Neutrophil (primary cell): ENCODE results near the gene TANC2.
A peak's percentile ranks its signal among the peaks of the same experiment; 100 is the strongest.

Source experiments
- H3K27ac ChIP-seq: fragments of 200-600 bp; sonication (generic); 2 replicates; pipeline ENCODE4 v1.5.1; 2016; ENCODE audit warnings: mild to moderate bottlenecking, moderate library complexity
- H3K27me3 ChIP-seq: fragments of 200-600 bp; sonication (generic); 2 replicates; pipeline ENCODE4 v1.6.0; 2016; ENCODE audit warnings: mild to moderate bottlenecking
- H3K36me3 ChIP-seq: fragments of 200-600 bp; sonication (generic); 2 replicates; pipeline ENCODE4 v1.5.1; 2017
- H3K4me1 ChIP-seq, 2 experiments: fragments of 200-600 bp in 1 of 2; sonication (generic) in 1 of 2; 1 replicate in 1 of 2; 2 replicates in 1 of 2; pipeline versions ENCODE4 v1.5.1 to v1.6.1; 2013 to 2016; ENCODE audit warnings: low read depth in 1 of 2, low read length in 1 of 2, mild to moderate bottlenecking in 1 of 2, moderate library complexity in 1 of 2; ENCODE audit not compliant: control insufficient read depth in 1 of 2, insufficient read depth in 1 of 2
- H3K4me3 ChIP-seq, 2 experiments: fragments of 200-600 bp in 1 of 2; sonication (generic) in 1 of 2; 1 replicate in 1 of 2; 2 replicates in 1 of 2; pipeline ENCODE4 v1.5.1; 2013 to 2016; ENCODE audit warnings: low read depth in 1 of 2, low read length in 1 of 2, mild to moderate bottlenecking in 1 of 2, moderate library complexity in 1 of 2
- H3K9me3 ChIP-seq: fragments of 200-600 bp; sonication (generic); 2 replicates; pipeline ENCODE4 v1.5.1; 2016
- TF ChIP-seq, protein P1 (sequence below): fragments of 200-600 bp; sonication (generic); IDR thresholded peaks from 2 replicates; pipeline ENCODE4 v1.5.1; 2016; ENCODE audit warnings: antibody characterized with exemption

Gene TANC2

DNA sequence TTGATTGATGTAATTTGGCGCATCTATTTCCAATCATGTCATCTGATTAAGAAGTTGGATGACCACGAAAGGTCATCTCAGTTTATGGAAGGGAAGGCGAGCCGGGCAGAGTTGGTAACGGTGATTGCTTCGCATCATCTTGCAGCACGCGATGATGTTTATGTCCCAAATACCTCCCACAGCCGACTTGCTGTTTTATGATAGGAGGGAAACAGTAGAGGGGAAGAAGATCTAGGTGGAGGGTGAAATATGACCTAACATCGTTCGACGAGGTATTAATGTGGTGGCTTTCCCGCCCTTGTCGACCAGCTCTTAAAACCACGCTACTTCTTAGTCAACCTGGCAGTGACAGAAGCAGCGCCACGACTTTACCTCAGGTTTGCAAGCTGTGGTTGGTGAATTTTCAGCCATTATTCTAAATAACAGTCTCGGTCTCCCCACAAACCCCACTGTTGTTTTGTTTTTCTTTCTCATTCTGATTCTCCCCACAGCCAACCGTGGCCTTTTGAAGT lies 805 bp upstream of the TANC2 start:
- TF ChIP-seq, protein P1, sequence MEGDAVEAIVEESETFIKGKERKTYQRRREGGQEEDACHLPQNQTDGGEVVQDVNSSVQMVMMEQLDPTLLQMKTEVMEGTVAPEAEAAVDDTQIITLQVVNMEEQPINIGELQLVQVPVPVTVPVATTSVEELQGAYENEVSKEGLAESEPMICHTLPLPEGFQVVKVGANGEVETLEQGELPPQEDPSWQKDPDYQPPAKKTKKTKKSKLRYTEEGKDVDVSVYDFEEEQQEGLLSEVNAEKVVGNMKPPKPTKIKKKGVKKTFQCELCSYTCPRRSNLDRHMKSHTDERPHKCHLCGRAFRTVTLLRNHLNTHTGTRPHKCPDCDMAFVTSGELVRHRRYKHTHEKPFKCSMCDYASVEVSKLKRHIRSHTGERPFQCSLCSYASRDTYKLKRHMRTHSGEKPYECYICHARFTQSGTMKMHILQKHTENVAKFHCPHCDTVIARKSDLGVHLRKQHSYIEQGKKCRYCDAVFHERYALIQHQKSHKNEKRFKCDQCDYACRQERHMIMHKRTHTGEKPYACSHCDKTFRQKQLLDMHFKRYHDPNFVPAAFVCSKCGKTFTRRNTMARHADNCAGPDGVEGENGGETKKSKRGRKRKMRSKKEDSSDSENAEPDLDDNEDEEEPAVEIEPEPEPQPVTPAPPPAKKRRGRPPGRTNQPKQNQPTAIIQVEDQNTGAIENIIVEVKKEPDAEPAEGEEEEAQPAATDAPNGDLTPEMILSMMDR = no peak
- H3K9me3 ChIP-seq = no peaks in the 10 kb centered on the region
- peak overlapping the region; percentile 68 to 89 for H3K4me3 ChIP-seq

DNA sequence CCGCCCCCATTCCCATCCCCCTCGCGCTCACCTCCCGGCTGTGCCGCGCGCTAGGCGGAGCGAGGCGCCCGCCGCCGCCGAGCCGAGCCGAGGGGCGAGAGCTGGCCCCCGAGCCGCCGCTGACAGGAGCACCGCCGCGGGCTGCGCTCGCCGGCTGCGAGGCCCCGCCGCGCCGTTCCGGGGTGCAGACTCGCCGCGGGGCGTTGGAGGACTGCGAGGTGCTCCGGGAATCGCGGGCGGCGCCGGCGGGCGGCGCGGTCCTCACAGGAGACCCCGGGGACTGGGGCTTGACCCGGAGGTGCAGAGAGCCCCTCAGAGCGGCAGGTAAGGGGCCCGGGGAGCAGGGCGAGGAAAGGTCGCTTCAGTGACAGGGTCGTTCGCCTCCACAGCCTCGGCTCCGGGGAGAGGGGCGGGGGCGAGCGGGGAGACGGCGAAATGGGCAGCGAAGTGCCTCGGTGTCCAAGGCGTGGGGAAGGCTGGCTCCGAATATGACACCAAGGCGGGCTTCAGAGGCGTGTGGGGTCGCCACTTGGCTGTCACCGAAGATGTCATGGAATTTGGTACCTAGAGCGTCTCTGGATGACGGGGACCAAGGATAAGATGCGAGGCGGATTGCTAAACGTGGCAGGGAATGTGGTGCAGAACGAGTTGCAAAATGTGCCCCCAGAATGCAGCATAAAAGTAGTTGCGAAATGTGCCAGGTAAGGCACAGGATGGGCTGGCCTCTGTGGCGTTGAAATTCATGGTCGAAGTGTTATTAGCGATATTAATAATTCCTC lies 580 bp downstream of the TANC2 start:
- peak overlapping the region; percentile 85 to 89 for H3K4me3 ChIP-seq
- TF ChIP-seq, protein P1 = no peak
- H3K27ac ChIP-seq = peak overlapping the region; percentile 85
- no peaks in the 10 kb centered on the region for H3K9me3 ChIP-seq
- H3K4me1 ChIP-seq = peaks cover 26 to 31% of the 10 kb centered on the region in 2 experiments
- H3K36me3 ChIP-seq = no peaks in the 10 kb centered on the region
- H3K27me3 ChIP-seq = peaks cover 22% of the 10 kb centered on the region

More for the DNA sequence above, 805 bp upstream of the TANC2 start:
- Histone ChIP-seq H3K27ac (peak overlapping the region; percentile 85), H3K4me1 (peaks cover 26 to 31% of the 10 kb centered on the region in 2 experiments), H3K36me3 (no peaks in the 10 kb centered on the region), H3K27me3 (peaks cover 32% of the 10 kb centered on the region)

DNA sequence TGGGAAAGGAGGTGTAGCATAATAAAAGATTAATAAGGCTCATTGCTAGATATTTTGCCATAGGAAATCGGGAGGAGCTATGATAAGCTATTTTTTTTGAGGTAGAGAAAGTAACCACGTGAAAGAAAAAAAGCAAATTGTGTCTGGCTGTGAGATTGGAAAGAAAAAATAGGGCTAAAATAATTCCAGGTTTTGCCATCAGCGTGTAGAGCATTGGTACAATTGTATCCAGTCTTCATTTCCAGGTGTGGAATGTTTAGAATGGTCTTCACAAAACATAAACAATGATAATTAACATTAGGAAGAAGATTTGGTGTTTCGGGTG lies 1.1 kb downstream of the TANC2 start:
- Histone ChIP-seq H3K9me3 (no peaks in the 10 kb centered on the region), H3K27ac (peak overlapping the region; percentile 85), H3K4me1 (peaks cover 26 to 31% of the 10 kb centered on the region in 2 experiments), H3K27me3 (peaks cover 18% of the 10 kb centered on the region), H3K4me3 (peak overlapping the region; percentile 85 to 89), H3K36me3 (no peaks in the 10 kb centered on the region)
- TF ChIP-seq, protein P1 = no peak

DNA sequence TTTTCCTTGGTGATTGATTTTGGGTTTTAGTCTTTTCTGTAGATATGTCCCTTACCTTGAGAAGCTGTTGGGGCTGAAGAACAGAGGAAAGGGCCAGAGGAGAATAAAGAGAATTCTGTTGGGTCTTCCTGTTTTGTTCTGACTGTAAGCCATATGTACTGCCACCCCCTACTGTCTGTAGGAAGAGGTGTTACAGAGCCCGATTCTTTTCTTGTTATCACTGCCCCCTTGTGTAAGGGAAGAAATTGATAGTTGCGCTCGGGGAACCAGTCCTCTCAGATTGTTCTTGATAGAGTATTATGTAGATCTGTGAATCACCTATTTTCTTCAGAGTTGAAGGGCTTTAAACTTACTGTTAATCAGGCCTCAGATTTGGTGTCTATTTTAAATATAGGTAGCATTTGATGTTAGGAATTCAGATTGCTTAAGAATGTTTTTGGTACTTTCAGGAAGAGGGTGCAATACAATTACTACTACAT lies 2.4 kb downstream of the TANC2 start:
- TF ChIP-seq, protein P1 = peak; percentile 68
- no peak overlapping the region for H3K4me3 ChIP-seq
- peak overlapping the region; percentile 1 for H3K27ac ChIP-seq

DNA sequence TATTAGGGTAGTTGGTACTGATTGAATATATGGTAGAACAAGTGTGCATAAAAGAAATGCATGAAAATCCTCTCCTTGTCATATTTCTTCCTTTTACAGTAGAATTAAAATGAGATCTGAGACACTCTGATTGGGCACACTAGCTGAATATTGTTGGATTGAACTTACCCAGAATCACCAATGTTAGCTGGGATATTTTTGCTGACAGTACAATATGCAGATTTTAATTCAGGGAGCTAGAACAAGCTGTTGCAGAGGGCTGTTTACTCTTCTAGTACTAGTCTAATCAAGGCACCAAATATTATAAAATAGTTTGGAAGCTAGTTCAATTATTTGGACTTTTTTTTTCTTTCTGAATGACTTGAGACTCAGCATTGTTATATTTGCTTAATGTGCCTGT lies 4.6 kb downstream of the TANC2 start:
- no peak overlapping the region for H3K27ac ChIP-seq
- no peak overlapping the region for H3K4me3 ChIP-seq
- no peaks in the 10 kb centered on the region for H3K9me3 ChIP-seq
- no peaks in the 10 kb centered on the region for H3K27me3 ChIP-seq
- no peaks in the 10 kb centered on the region for H3K36me3 ChIP-seq
- TF ChIP-seq, protein P1 = no peak
- H3K4me1 ChIP-seq = peaks cover 26 to 29% of the 10 kb centered on the region in 2 experiments

More for the DNA sequence above, 2.4 kb downstream of the TANC2 start:
- peaks cover 5% of the 10 kb centered on the region for H3K27me3 ChIP-seq
- peaks cover 26 to 31% of the 10 kb centered on the region in 2 experiments for H3K4me1 ChIP-seq
- H3K36me3 ChIP-seq = no peaks in the 10 kb centered on the region
- H3K9me3 ChIP-seq = no peaks in the 10 kb centered on the region
